ENCODE data around the gene SLCO1B1.

SLCO1B1 gene

GRCh38 chr12:21248679-21249078, 117.7 kb downstream of the SLCO1B1 start:
- DNase-seq (ENCODE audit: extremely low spot score) = no peak
- ChIA-PET CTCF (interaction anchor here (0.8 to 1.9 kb wide), 11 partner anchors 10 to 437 kb away, joined by 3 to 17 read pairs (median 4); no protein-coding TSS in a partner anchor), POLR2A (interaction anchor here (0.5 kb wide), 1 partner anchor 398 kb away, joined by 3 read pairs; no protein-coding TSS in a partner anchor)
- TF ChIP-seq CTCF (IDR thresholded peaks at IDR 0.05; ENCODE audit: control extremely low read depth, extremely low read depth, low read depth, missing control alignments) = no peak

GRCh38 chr12:21252070-21252469, 121.1 kb downstream of the SLCO1B1 start:
- TF ChIP-seq CTCF (IDR thresholded peaks at IDR 0.05; ENCODE audit: control extremely low read depth, extremely low read depth, low read depth, missing control alignments) = no peak
- no peak for DNase-seq (ENCODE audit: extremely low spot score)
- ChIA-PET CTCF (interaction anchor here (0.7 to 0.9 kb wide), 3 partner anchors 10 to 428 kb away, joined by 3 to 4 read pairs (median 3); no protein-coding TSS in a partner anchor), POLR2A (no interaction called here)

- TF ChIP-seq CTCF (IDR thresholded peaks at IDR 0.05; ENCODE audit: control extremely low read depth, extremely low read depth, low read depth, missing control alignments) = no peak
- ChIA-PET CTCF (no interaction called here), POLR2A (no interaction called here)
- DNase-seq (ENCODE audit: extremely low spot score) = no peak
Measured at GRCh38 chr12:21257172-21257571, 126.2 kb downstream of the SLCO1B1 start.

GRCh38 chr12:21264232-21264631, 133.2 kb downstream of the SLCO1B1 start:
- DNase-seq (ENCODE audit: extremely low spot score) = no peak
- ChIA-PET CTCF (no interaction called here), POLR2A (no interaction called here)
- TF ChIP-seq CTCF (IDR thresholded peaks at IDR 0.05; ENCODE audit: control extremely low read depth, extremely low read depth, low read depth, missing control alignments) = no peak

GRCh38 chr12:21265932-21266331, 134.9 kb downstream of the SLCO1B1 start:
- CTCF ChIA-PET = no interaction called here
- no peak for DNase-seq (ENCODE audit: extremely low spot score)
- no peak for TF ChIP-seq CTCF (IDR thresholded peaks at IDR 0.05; ENCODE audit: control extremely low read depth, extremely low read depth, low read depth, missing control alignments)
- POLR2A ChIA-PET = no interaction called here

- TF ChIP-seq CTCF (IDR thresholded peaks at IDR 0.05; ENCODE audit: control extremely low read depth, extremely low read depth, low read depth, missing control alignments) = no peak
- POLR2A ChIA-PET = no interaction called here
- CTCF ChIA-PET = interaction anchor here (1.3 kb wide), 1 partner anchor 20 kb away, joined by 4 read pairs; no protein-coding TSS in a partner anchor
- DNase-seq (ENCODE audit: extremely low spot score) = no peak
Measured at GRCh38 chr12:21276826-21277225, 145.8 kb downstream of the SLCO1B1 start.
